Measurements from ENCODE around the gene UBL7. TPM values are rescaled to one million over a fixed set of nuclear protein-coding genes. Genes with fewer than 3 reads are reported as not detected.
A peak's percentile ranks its signal among the peaks of the same experiment; 100 is the strongest.

UBL7 gene
- total RNA-seq, 4 donors from 2014 or later: 47.9 to 60.0 (median 52.0) TPM

- Histone ChIP-seq H3K4me3 (no peak overlapping the region), H3K9me3 (no peaks in the 10 kb centered on the region), H3K4me1 (peaks cover 0 to 10% (median 0%) of the 10 kb centered on the region in 3 donors), H3K27ac (peak overlapping the region in 1 of 4 donors; percentile 36), H3K27me3 (no peaks in the 10 kb centered on the region), H3K36me3 (no peaks in the 10 kb centered on the region)
- no peak for TF ChIP-seq POLR2A (IDR thresholded peaks at IDR 0.05)
- WGBS, 2 donors (ENCODE audit: low coverage in 1 of 2): 78 to 83% methylated on average over 1 to 3 of the region's 10 CpGs
- ATAC-seq: no peak
Observed at GRCh38 chr15:74420193-74420905, 40.6 kb downstream of the UBL7 start.

- WGBS, 2 donors (ENCODE audit: low coverage in 1 of 2): 100% methylated on average over 2 of the region's 4 CpGs; no CpG with 5 or more reads in 1 of the 2 donors
- no peaks in the 10 kb centered on the region for H3K9me3 ChIP-seq
- no peaks in the 10 kb centered on the region for H3K27me3 ChIP-seq
- peaks cover 0 to 10% (median 0%) of the 10 kb centered on the region in 3 donors for H3K4me1 ChIP-seq
- H3K27ac ChIP-seq: no peak overlapping the region
- TF ChIP-seq POLR2A (IDR thresholded peaks at IDR 0.05): no peak
- no peak overlapping the region for H3K4me3 ChIP-seq
- ATAC-seq: no peak
- H3K36me3 ChIP-seq: peaks cover 0 to 3% of the 10 kb centered on the region in 2 donors
Observed at GRCh38 chr15:74419432-74419831, 41.5 kb downstream of the UBL7 start.

- no peak for ATAC-seq
- no peak for TF ChIP-seq CTCF (IDR thresholded peaks at IDR 0.05)
- no peak for TF ChIP-seq POLR2AphosphoS5 (IDR thresholded peaks at IDR 0.05)
- TF ChIP-seq POLR2A (IDR thresholded peaks at IDR 0.05): no peak
- no peak for TF ChIP-seq EP300 (IDR thresholded peaks at IDR 0.05)
- H3K36me3 ChIP-seq: peaks cover 0 to 4% of the 10 kb centered on the region in 2 donors
- H3K9me3 ChIP-seq: no peaks in the 10 kb centered on the region
- 80% methylated on average over 1 of the region's 16 CpGs; no CpG with 5 or more reads in 1 of the 2 donors for WGBS, 2 donors (ENCODE audit: low coverage in 1 of 2)
- peaks cover 0 to 10% (median 0%) of the 10 kb centered on the region in 3 donors for H3K4me1 ChIP-seq
- no peak overlapping the region for H3K4me3 ChIP-seq
- H3K27me3 ChIP-seq: no peaks in the 10 kb centered on the region
- no peak overlapping the region for H3K27ac ChIP-seq
Observed at GRCh38 chr15:74418575-74419338, 42.2 kb downstream of the UBL7 start.

- no CpG with 5 or more reads among the region's 9 CpGs for WGBS, 2 donors (ENCODE audit: low coverage in 1 of 2)
- no peaks in the 10 kb centered on the region for H3K9me3 ChIP-seq
- H3K36me3 ChIP-seq: peaks cover 0 to 4% of the 10 kb centered on the region in 2 donors
- ATAC-seq: no peak
- TF ChIP-seq EP300 (IDR thresholded peaks at IDR 0.05): no peak
- no peak for TF ChIP-seq CTCF (IDR thresholded peaks at IDR 0.05)
- TF ChIP-seq POLR2A (IDR thresholded peaks at IDR 0.05): no peak
- no peak for TF ChIP-seq POLR2AphosphoS5 (IDR thresholded peaks at IDR 0.05)
- no peaks in the 10 kb centered on the region for H3K27me3 ChIP-seq
- H3K27ac ChIP-seq: no peak overlapping the region
- no peak overlapping the region for H3K4me3 ChIP-seq
- peaks cover 0 to 10% (median 0%) of the 10 kb centered on the region in 3 donors for H3K4me1 ChIP-seq
Observed at GRCh38 chr15:74417670-74418069, 43.3 kb downstream of the UBL7 start.

GRCh38 chr15:74417225-74417624 is 43.7 kb downstream of the UBL7 start:
- peaks cover 0 to 4% of the 10 kb centered on the region in 2 donors for H3K36me3 ChIP-seq
- no peaks in the 10 kb centered on the region for H3K27me3 ChIP-seq
- no peak overlapping the region for H3K4me3 ChIP-seq
- no peak overlapping the region for H3K27ac ChIP-seq
- no peaks in the 10 kb centered on the region for H3K9me3 ChIP-seq
- TF ChIP-seq POLR2A (IDR thresholded peaks at IDR 0.05) (no peak), EP300 (IDR thresholded peaks at IDR 0.05) (no peak), CTCF (IDR thresholded peaks at IDR 0.05) (no peak), POLR2AphosphoS5 (IDR thresholded peaks at IDR 0.05) (no peak)
- 73% methylated on average over 4 of the region's 13 CpGs; no CpG with 5 or more reads in 1 of the 2 donors for WGBS, 2 donors (ENCODE audit: low coverage in 1 of 2)
- ATAC-seq: no peak
- peaks cover 0 to 8% (median 0%) of the 10 kb centered on the region in 3 donors for H3K4me1 ChIP-seq

Data from gastroesophageal sphincter (tissue), 4 donors.